H9 (cell line): ENCODE data around the gene DOCK2. TPM values are rescaled to one million over a fixed set of nuclear protein-coding genes. Genes with fewer than 3 reads are reported as not detected.

Experiments
- DNase-seq: peaks from one replicate; pipeline ENCODE4 v3.0.0-alpha.2; 2017
- H2AFZ ChIP-seq: one replicate; pipeline ENCODE4 v1.6.1; 2013; ENCODE audit warnings: mild to moderate bottlenecking, low read length, control low read depth, moderate library complexity
- H2AK5ac ChIP-seq: 2 replicates; pipeline ENCODE4 v1.6.1; 2013; ENCODE audit warnings: low read length, control low read depth, mixed read lengths; ENCODE audit not compliant: insufficient read length
- H2BK120ac ChIP-seq: one replicate; pipeline ENCODE4 v1.6.1; 2013; ENCODE audit warnings: low read depth, mild to moderate bottlenecking, low read length, control low read depth, inconsistent platforms; ENCODE audit not compliant: poor library complexity, severe bottlenecking
- H2BK12ac ChIP-seq: 2 replicates; pipeline ENCODE4 v1.6.1; 2013; ENCODE audit warnings: low read length, control low read depth, mixed read lengths, low read depth; ENCODE audit not compliant: insufficient read length
- H2BK15ac ChIP-seq: 2 replicates; pipeline ENCODE4 v1.6.1; 2013; ENCODE audit warnings: low read depth, low read length, control low read depth
- H2BK20ac ChIP-seq: one replicate; pipeline ENCODE4 v1.6.1; 2013; ENCODE audit warnings: low read depth, mild to moderate bottlenecking, low read length, control low read depth, inconsistent platforms; ENCODE audit not compliant: poor library complexity, severe bottlenecking
- H2BK5ac ChIP-seq: 2 replicates; pipeline ENCODE4 v1.6.1; 2013; ENCODE audit warnings: low read length, control low read depth, mixed read lengths; ENCODE audit not compliant: insufficient read length
- H3K14ac ChIP-seq: 2 replicates; pipeline ENCODE4 v1.6.1; 2013; ENCODE audit warnings: low read length, control low read depth; ENCODE audit not compliant: insufficient read depth
- H3K18ac ChIP-seq: 2 replicates; pipeline ENCODE4 v1.6.1; 2013; ENCODE audit warnings: low read depth, mild to moderate bottlenecking, mixed read lengths, low read length, control low read depth; ENCODE audit not compliant: insufficient read length
- H3K23ac ChIP-seq: 2 replicates; pipeline ENCODE4 v1.6.1; 2013; ENCODE audit warnings: low read length, control low read depth, mixed read lengths, low read depth; ENCODE audit not compliant: insufficient read length
- H3K23me2 ChIP-seq: 2 replicates; pipeline ENCODE4 v1.6.1; 2013; ENCODE audit warnings: low read depth, mild to moderate bottlenecking, mixed read lengths, low read length, control low read depth; ENCODE audit not compliant: insufficient read length, poor library complexity, severe bottlenecking
- H3K27ac ChIP-seq: 2 replicates; pipeline ENCODE4 v1.5.1; 2013; ENCODE audit warnings: low read length, control low read depth, mixed read lengths, low read depth; ENCODE audit not compliant: insufficient read length
- H3K27me3 ChIP-seq: 2 replicates; pipeline ENCODE4 v1.6.1; 2013; ENCODE audit warnings: low read length, control low read depth, inconsistent platforms; ENCODE audit not compliant: insufficient read depth
- H3K4ac ChIP-seq: 2 replicates; pipeline ENCODE4 v1.6.1; 2013; ENCODE audit warnings: low read depth, mild to moderate bottlenecking, control low read depth, inconsistent platforms, low read length, moderate library complexity
- H3K4me1 ChIP-seq: 2 replicates; pipeline ENCODE4 v1.6.1; 2013; ENCODE audit warnings: low read length, control low read depth, inconsistent platforms; ENCODE audit not compliant: insufficient read depth
- H3K4me2 ChIP-seq: 2 replicates; pipeline ENCODE4 v1.6.1; 2013; ENCODE audit warnings: low read length, control low read depth, mixed read lengths; ENCODE audit not compliant: insufficient read length, insufficient read depth
- H3K56ac ChIP-seq: 2 replicates; pipeline ENCODE4 v1.6.1; 2013; ENCODE audit warnings: low read depth, mild to moderate bottlenecking, mixed read lengths, low read length, control low read depth; ENCODE audit not compliant: insufficient read length
- H3K79me1 ChIP-seq: 2 replicates; pipeline ENCODE4 v1.6.1; 2013; ENCODE audit warnings: low read depth, mild to moderate bottlenecking, moderate library complexity, low read length, control low read depth, inconsistent platforms; ENCODE audit not compliant: insufficient read depth, poor library complexity, severe bottlenecking
- H3K79me2 ChIP-seq: 2 replicates; pipeline ENCODE4 v1.6.1; 2013; ENCODE audit warnings: low read length, control low read depth, inconsistent platforms; ENCODE audit not compliant: insufficient read depth
- H3K9ac ChIP-seq: 2 replicates; pipeline ENCODE4 v1.6.1; 2013; ENCODE audit warnings: low read length, control low read depth, mixed read lengths; ENCODE audit not compliant: insufficient read length; ENCODE audit errors: extremely low read depth
- H3K9me3 ChIP-seq: one replicate; pipeline ENCODE4 v1.6.1; 2013; ENCODE audit warnings: low read depth, low read length, inconsistent platforms; ENCODE audit not compliant: control insufficient read depth
- H3T11ph ChIP-seq: one replicate; pipeline ENCODE4 v1.6.1; 2013; ENCODE audit warnings: mild to moderate bottlenecking, low read length, control low read depth, inconsistent platforms
- H4K20me1 ChIP-seq: one replicate; pipeline ENCODE4 v1.6.1; 2013; ENCODE audit not compliant: control insufficient read depth, insufficient read length, insufficient read depth
- H4K5ac ChIP-seq: 2 replicates; pipeline ENCODE4 v1.6.1; 2013; ENCODE audit warnings: low read depth, mild to moderate bottlenecking, mixed read lengths, low read length, control low read depth; ENCODE audit not compliant: insufficient read length
- H4K8ac ChIP-seq: replicated peaks from 2 replicates; pipeline ENCODE4 v1.6.1; 2013; ENCODE audit warnings: low read length, control low read depth, mixed read lengths, low read depth; ENCODE audit not compliant: insufficient read length
- H4K91ac ChIP-seq: 2 replicates; pipeline ENCODE4 v1.6.1; 2013; ENCODE audit warnings: low read depth, mild to moderate bottlenecking, moderate library complexity, mixed read lengths, low read length, control low read depth; ENCODE audit not compliant: insufficient read length
- H3K27ac Mint-ChIP-seq, 3 experiments: 2 replicates in 2 of 3; 3 replicates in 1 of 3; pipeline ENCODE4 v1.8.0; 2020 to 2021; ENCODE audit warnings: mixed read lengths in 3 of 3, mild to moderate bottlenecking in 1 of 3, moderate library complexity in 1 of 3
- H3K27me3 Mint-ChIP-seq: 2 replicates; pipeline ENCODE4 v1.8.0; 2021; ENCODE audit warnings: low read depth, mild to moderate bottlenecking, moderate library complexity, mixed read lengths
- H3K36me3 Mint-ChIP-seq, 3 experiments: 2 replicates in 2 of 3; 3 replicates in 1 of 3; pipeline ENCODE4 v1.8.0; 2020 to 2021; ENCODE audit warnings: low read depth in 3 of 3, mixed read lengths in 3 of 3; ENCODE audit not compliant: insufficient read depth in 1 of 3
- H3K4me1 Mint-ChIP-seq, 2 experiments: 2 replicates each; pipeline ENCODE4 v1.8.0; 2020; ENCODE audit warnings: mixed read lengths in 2 of 2
- H3K4me3 Mint-ChIP-seq, 2 experiments: 2 replicates in 1 of 2; 3 replicates in 1 of 2; pipeline ENCODE4 v1.8.0; 2020 to 2021; ENCODE audit warnings: mild to moderate bottlenecking in 2 of 2, mixed read lengths in 2 of 2, moderate library complexity in 1 of 2
- H3K9me3 Mint-ChIP-seq, 2 experiments: 2 replicates in 1 of 2; 3 replicates in 1 of 2; pipeline ENCODE4 v1.8.0; 2020; ENCODE audit warnings: mild to moderate bottlenecking in 2 of 2, mixed read lengths in 2 of 2, moderate library complexity in 1 of 2
- CTCF ChIP-seq: fragments of 200-600 bp; sonication (generic); conservative IDR thresholded peaks from 3 replicates; pipeline ENCODE4 v1.8.0; 2021; ENCODE audit warnings: antibody characterized with exemption, mild to moderate bottlenecking
- WGBS: extraction: QIAGEN DNeasy Blood & Tissue Kit; methylation state at CpG from one replicate; pipeline ENCODE4 v1.1.7; 2013; ENCODE audit warnings: missing lambda C conversion rate, low lambda C conversion rate, mixed read lengths; ENCODE audit not compliant: insufficient read length; ENCODE audit errors: extremely low coverage; 5-methylcytosine and 5-hydroxymethylcytosine counted together
- total RNA-seq: library from RNA; stranded (reverse); gene quantifications from 2 replicates; pipeline ENCODE4 v1.2.1, GENCODE V29; 2021

DOCK2 gene
- total RNA-seq, 1 experiment from 2014 or later, result 7.8 TPM

GRCh38 chr5:170008376-170008775 lies 371.3 kb downstream of the DOCK2 start:
- no peak overlapping the region for H3T11ph ChIP-seq
- no peaks in the 10 kb centered on the region for H3K4me1 ChIP-seq
- no peak overlapping the region for H3K18ac ChIP-seq
- H3K79me2 ChIP-seq, result no peaks in the 10 kb centered on the region
- no peak overlapping the region for H3K23ac ChIP-seq
- DNase-seq, result no peak
- H4K8ac ChIP-seq, result no peak overlapping the region
- no peak overlapping the region for H3K27ac ChIP-seq
- no peak overlapping the region for H3K56ac ChIP-seq
- Mint-ChIP-seq H3K27ac (no peak overlapping the region), H3K4me1 (peaks cover 18% of the 10 kb centered on the region in 2 experiments), H3K36me3 (peaks cover 0 to 2% (median 2%) of the 10 kb centered on the region in 3 experiments; a peak in 2 of 7 replicates), H3K27me3 (no peaks in the 10 kb centered on the region; the same call in none of the 2 replicates), H3K9me3 (peaks cover 0 to 4% of the 10 kb centered on the region in 2 experiments; a peak in 2 of 5 replicates), H3K4me3 (no peak overlapping the region)
- no peak overlapping the region for H2BK15ac ChIP-seq
- H3K27me3 ChIP-seq, result no peaks in the 10 kb centered on the region
- no peak overlapping the region for H2BK5ac ChIP-seq
- H3K9me3 ChIP-seq, result no peaks in the 10 kb centered on the region
- no peak overlapping the region for H4K91ac ChIP-seq
- no peak overlapping the region for H2BK20ac ChIP-seq
- no peak overlapping the region for H2BK12ac ChIP-seq
- no peak overlapping the region for H2AFZ ChIP-seq
- no peak overlapping the region for H4K5ac ChIP-seq
- no peak overlapping the region for H3K4ac ChIP-seq
- no peak overlapping the region for H3K9ac ChIP-seq
- no peaks in the 10 kb centered on the region for H4K20me1 ChIP-seq
- H2BK120ac ChIP-seq, result no peak overlapping the region
- no peak overlapping the region for H2AK5ac ChIP-seq
- H3K79me1 ChIP-seq, result no peaks in the 10 kb centered on the region
- H3K4me2 ChIP-seq, result no peak overlapping the region
- H3K23me2 ChIP-seq, result no peaks in the 10 kb centered on the region
- no peak overlapping the region for H3K14ac ChIP-seq
- no CpG with 5 or more reads among the region's 6 CpGs for WGBS
- TF ChIP-seq CTCF, result no peak
